ENCODE data around the gene ALDH9A1.
"Not testable (repeated sequence)": the region's sequence is repeated elsewhere in the genome, so short reads cannot be mapped to it uniquely, and the experiment has no call there.

ALDH9A1 gene

DNA sequence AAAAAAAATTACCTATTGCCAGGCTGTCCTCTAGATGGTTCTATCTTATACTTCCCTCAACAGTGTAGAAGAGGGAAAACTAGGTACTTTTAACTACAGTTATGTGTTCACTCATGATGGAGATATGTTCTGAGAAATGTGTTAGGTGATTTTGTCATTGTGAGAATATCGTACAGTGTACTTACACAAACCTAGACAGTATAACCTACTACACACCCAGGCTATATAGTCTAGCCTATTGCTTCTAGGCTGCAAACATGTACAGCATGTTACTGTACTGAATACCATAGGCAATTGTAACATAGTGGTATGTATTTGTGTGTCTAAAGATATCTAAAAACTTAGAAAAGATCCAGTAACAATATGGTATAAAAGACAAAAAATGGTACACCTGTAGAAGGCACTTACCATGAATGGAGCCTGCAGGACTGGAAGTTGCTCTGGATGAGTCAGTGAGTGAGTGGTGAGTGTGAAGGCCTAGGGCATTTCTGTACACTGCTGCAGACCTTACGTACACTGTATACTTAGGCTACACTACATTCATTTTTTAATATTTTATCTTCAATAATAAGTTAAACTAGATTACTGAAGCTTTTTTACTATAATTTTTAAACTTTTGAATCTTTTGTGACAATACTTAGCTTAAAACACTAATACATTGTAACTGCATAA is 54.2 kb downstream of the ALDH9A1 start:
- DNase-seq = no peak

- no peak for DNase-seq
Observed at GRCh38 chr1:165641231-165641987, 57.0 kb downstream of the ALDH9A1 start.

DNA sequence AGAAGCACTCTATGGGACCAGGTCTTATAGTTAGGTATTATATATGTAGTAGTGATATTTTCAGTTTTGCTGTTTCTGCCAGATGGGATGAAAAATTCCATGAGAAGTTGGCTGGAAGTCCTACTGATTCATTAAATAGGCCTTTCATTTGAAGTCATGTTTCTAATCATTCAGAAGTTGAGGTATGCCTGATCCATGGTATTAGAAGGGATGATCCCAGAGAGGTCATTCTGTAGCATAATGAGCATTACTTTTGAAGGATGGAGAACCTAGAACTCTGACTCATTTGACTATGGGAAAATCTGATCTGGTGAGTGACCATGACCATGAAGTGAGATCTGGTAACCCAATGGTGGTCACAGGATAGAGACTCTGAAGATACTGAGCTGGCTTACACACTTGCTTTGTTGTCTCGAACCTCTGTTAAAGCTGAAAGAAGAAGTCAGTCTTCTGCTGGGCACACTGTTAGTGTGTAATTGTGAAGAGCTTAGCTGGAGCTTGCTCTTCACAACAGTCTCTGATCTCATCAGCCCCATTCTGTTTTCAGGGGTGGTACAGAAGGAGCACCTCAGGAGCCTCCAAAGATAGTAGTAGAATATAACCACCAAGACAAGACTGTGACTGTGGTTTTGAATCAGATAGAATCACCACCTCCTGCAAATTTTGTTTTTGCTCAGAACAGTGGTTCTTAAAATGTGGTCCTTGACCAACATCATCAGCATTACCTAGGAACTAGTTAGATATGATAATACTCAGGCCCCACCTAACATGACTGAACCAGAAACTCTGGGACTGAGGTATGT is 58.3 kb downstream of the ALDH9A1 start:
- no peak for DNase-seq

- not testable (repeated sequence) for DNase-seq
Observed at GRCh38 chr1:165638211-165638610, 60.2 kb downstream of the ALDH9A1 start.

DNA sequence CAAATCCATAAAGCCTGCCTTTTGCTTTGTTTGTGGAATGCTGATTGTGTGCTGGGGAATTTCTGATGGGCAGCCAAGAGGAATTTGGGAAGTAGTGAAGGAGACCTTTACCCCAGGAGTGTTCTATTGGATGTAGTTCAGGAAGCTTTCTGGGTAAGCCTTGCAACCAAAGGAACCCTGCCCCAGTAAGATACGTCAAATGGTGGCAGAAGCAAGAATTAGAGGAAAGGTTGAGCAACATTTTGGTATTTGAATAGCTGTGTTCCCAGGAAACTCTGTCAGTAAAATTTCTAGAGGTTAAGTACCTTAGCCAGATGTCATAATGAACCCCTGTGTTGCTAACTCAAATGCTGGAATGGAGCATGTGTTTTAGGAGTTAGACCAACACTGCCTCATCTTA is 60.9 kb downstream of the ALDH9A1 start:
- DNase-seq = no peak

DNA sequence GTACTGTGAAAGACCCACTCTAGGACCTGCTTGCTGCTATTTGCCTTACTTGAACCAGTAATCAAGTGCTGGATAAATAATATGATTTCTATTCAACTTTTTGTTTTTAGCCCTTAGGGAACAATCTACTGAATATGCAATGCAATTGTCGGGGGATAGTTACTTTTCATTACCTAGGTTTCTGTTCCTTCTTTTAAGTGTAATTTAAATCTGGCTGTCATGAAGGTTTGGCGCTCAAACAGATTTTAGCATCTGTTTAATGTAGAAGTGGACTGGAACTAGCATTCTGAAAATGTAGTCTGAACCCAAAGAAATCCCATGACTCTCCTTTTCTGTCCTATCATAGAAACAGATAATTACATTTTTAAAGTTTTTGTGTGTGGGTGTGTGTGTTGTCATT is 62.5 kb downstream of the ALDH9A1 start:
- no peak for DNase-seq

DNA sequence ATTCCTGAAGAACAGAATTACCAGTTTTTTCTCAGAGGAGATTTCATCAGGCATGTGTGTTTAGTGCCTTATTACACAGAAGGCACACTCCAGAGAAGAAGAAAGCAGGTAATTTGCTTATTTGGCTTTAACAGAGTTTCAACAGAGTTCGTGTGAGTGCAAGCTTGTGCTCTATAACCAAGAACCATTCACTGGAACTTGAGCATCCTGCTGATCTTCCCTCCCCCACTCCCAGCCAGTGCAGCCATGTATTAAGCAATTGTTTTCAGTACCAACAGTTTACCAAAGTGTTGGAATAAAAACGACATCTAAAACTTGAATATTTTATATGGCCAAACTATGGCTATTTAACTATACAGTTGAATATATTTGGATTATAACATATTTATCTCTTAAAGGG is 63.0 kb downstream of the ALDH9A1 start:
- no peak for DNase-seq

- no peak for DNase-seq
Observed at GRCh38 chr1:165634154-165634921, 64.0 kb downstream of the ALDH9A1 start.

DNA sequence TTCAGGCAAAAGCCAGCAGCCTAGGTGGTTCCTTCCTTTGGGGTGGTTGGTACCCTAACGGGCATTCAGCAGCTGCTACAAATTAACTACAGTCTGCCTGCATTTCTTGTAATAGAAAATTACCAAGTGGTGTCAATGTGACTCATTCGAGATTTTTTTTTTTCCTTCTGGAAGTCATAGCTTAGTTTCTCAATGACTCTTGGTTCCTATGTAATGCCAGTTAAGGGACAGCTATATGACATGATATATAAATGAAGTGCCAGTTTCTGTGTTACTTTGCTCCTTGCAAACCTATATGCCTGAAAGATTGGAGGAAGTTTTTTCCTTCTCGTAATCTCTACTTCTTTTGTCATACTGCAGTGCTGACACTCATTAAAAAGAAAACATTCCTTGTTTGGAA is 64.7 kb downstream of the ALDH9A1 start:
- DNase-seq = no peak

- no peak for DNase-seq
Observed at GRCh38 chr1:165632491-165632890, 65.9 kb downstream of the ALDH9A1 start.

- no peak for DNase-seq
Observed at GRCh38 chr1:165632152-165632469, 66.3 kb downstream of the ALDH9A1 start.

- peak; percentile 20 for DNase-seq
Observed at GRCh38 chr1:165631342-165632151, 66.8 kb downstream of the ALDH9A1 start.

DNA sequence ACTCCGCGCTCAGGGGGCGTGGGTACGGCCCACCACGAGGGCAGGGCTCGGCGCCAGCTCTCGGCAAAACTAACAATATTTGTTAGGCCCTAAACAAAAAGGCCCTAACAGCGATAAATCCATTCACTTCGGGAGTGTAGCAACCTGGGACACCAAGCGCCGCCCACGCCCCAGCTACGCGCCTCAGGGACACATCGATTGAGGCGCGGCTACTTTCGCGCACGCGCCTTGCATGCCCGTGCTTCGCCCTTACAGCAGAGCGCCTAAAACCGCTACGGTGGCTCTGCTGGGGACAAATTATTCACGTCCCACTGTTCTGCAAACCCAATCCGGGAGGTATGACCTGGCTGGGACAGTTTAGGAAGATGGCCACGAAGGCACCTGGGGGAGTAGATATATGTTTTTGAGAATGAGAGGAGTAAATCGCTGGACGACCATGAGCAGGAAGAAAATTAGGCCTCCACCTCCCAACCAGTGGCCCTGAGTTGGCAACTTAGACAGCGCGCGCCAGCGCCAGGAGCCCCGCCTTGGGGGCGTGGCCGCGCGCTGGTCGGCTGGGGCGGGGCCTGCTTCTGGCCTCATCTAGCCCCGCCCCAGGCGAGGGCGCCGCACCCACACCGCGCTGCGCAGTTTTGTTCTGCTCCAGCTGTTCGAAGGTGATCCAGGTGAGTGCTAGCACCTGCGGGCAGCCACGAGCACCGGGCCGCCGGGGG is 67.6 kb downstream of the ALDH9A1 start, which contains the start of gene MGST3:
MGST3 (plus strand) TSS at position 606 of the 713 bp plus-strand sequence. CDS start 18,614 bp downstream, outside the sequence.
- DNase-seq = peak; percentile 93

DNA sequence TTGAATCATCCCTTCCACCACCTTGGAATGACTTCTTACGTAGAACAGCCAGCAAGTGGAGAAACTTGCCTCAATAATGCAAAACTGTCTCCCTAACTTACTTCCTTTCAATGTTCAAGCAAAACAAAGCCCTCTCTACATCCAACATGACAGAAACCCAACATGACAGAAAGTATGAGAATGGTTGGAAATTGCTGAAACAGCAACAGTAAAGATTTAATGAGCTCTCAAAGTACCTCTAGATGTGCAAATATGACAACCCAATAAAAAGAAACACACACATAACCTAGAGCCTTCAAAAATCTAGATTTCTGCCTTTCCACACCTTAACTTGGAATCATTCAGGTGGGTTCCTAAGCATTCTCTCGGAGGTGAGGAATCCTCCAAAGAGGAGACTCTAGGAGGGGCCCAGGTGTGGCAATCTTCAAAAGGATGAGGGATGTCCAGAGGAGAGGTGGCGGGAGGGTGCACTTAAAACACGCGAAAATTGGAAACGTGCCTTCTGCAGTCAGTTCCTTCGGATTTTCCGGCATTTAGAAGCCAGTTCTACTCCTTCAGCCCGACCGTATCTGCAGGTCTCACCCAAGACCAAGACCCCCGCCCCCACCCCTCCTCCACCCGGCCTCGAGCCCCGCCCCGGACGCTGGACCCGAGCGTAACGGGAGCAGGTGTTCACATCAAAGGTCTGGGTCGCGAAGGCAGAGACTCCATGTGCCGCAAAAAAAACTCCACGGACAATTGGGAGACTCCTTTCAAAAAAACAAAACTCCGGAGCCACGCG is 68.3 kb downstream of the ALDH9A1 start:
- DNase-seq = no peak

- DNase-seq = no peak
Observed at GRCh38 chr1:165629151-165629550, 69.2 kb downstream of the ALDH9A1 start.

GRCh38 chr1:165628147-165628822 is 70.1 kb downstream of the ALDH9A1 start:
- DNase-seq = no peak

DNA sequence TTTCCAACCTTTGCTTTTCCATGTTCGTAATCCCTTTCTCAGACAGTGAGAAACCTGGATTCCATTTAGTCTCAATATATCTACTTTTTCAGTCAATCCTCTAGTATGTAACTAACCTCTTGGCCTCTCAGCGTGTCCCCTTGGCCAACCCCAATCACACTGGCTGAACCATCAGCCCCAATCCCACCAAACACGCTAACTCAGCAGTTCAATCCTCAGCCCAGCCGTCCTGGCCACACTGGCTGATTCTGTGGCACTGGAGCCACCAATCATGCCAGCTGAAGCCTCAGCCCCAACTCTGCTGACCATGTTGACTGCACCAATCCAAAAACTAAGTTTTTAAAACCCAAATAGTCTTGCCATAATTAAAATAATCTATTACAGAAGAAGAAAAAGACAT is 73.9 kb downstream of the ALDH9A1 start:
- no peak for DNase-seq

GRCh38 chr1:165623624-165624023 is 74.7 kb downstream of the ALDH9A1 start:
- DNase-seq = no peak

DNA sequence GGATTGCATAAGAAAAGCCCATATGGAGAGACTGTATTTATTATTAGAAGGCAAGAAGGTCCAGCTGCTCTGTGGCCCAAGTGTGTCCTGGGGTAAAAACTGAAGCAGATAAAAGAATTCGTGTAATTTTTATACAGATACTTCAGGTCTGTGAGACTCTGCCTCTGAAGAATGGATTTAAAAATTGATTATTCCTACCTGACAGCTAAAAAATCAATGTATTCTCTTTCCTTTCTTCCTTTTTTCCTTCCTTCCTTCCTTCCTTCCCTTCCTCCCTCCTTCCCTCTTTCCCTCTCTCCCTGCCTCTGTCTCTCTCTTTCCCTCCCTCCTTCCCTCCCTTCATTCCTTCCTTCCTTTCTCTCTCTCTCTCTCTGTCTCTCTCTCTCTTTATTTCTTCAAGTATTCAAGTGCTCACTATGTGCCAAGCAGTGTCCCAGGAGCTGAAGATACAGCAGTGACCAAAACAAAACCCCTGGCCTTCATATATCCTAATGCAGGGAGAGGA is 78.7 kb downstream of the ALDH9A1 start:
- no peak for DNase-seq
